HepG2 (cell line): ENCODE data around the gene LRATD1.

Source experiments
- CREM ChIP-seq, 2 experiments: sonication (generic) in 1 of 2; formaldehyde crosslinking in 1 of 2; IDR thresholded peaks; 2 replicates each; pipeline versions ENCODE4 v1.4.0 to v1.6.1; 2016 to 2020; ENCODE audit warnings: antibody characterized with exemption in 1 of 2, mild to moderate bottlenecking in 1 of 2, missing genetic modification reagents in 1 of 2
- MYC ChIP-seq: sonication (generic); formaldehyde crosslinking; IDR thresholded peaks from 2 replicates; pipeline ENCODE4 v1.9.0; 2021; ENCODE audit warnings: missing genetic modification reagents, borderline replicate concordance
- POLR2A ChIP-seq, 2 experiments: IDR thresholded peaks; 2 replicates each; pipeline ENCODE4 v1.6.1; 2011; ENCODE audit warnings: low read depth in 2 of 2, low read length in 2 of 2, mild to moderate bottlenecking in 1 of 2, moderate library complexity in 1 of 2; ENCODE audit not compliant: insufficient read depth in 1 of 2
- RAD21 ChIP-seq: fragments of 450-650 bp; formaldehyde crosslinking; IDR thresholded peaks from 2 replicates; pipeline ENCODE4 v1.5.0; 2020; ENCODE audit warnings: mild to moderate bottlenecking
- ZNF343 ChIP-seq: sonication (generic); formaldehyde crosslinking; IDR thresholded peaks from 2 replicates; pipeline ENCODE4 v1.4.0; 2020; ENCODE audit warnings: mild to moderate bottlenecking, missing genetic modification reagents

GRCh38 chr2:14641116-14641515, 8.6 kb downstream of the LRATD1 start:
- TF ChIP-seq RAD21 (CRISPR knock-in tag) (no peak), CREM (IDR thresholded peaks at IDR 0.05) (no peak), CREM (CRISPR knock-in tag; IDR thresholded peaks at IDR 0.05) (no peak), ZNF343 (CRISPR knock-in tag) (no peak), POLR2A (IDR thresholded peaks at IDR 0.05; ENCODE audit: insufficient read depth in 1 of 2, low read depth in 2 of 2, low read length in 2 of 2) (no peak), MYC (CRISPR knock-in tag) (no peak)
